ENCODE data around the gene PKNOX2. TPM values are rescaled to one million over a fixed set of nuclear protein-coding genes. Genes with fewer than 3 reads are reported as not detected.

The PKNOX2 gene
- total RNA-seq, 2 experiments from 2014 or later: not detected

- Mint-ChIP-seq H3K27ac (no peak overlapping the region), H3K36me3 (no peaks in the 10 kb centered on the region), H3K27me3 (peaks cover 32% of the 10 kb centered on the region), H3K4me1 (no peaks in the 10 kb centered on the region), H3K9me3 (no peaks in the 10 kb centered on the region), H3K4me3 (no peak overlapping the region)
- no peak for DNase-seq
These were observed 205.3 kb downstream of the PKNOX2 start for GRCh38 chr11:125369808-125370207.

GRCh38 chr11:125370561-125371389, 206.2 kb downstream of the PKNOX2 start:
- H3K9me3 Mint-ChIP-seq: no peaks in the 10 kb centered on the region
- no peaks in the 10 kb centered on the region for H3K36me3 Mint-ChIP-seq
- H3K27ac Mint-ChIP-seq: no peak overlapping the region
- H3K4me3 Mint-ChIP-seq: no peak overlapping the region
- no peaks in the 10 kb centered on the region for H3K4me1 Mint-ChIP-seq
- H3K27me3 Mint-ChIP-seq: peaks cover 32% of the 10 kb centered on the region
- DNase-seq: no peak

GRCh38 chr11:125371431-125371935, 206.9 kb downstream of the PKNOX2 start:
- H3K27ac Mint-ChIP-seq: no peak overlapping the region
- no peaks in the 10 kb centered on the region for H3K36me3 Mint-ChIP-seq
- no peaks in the 10 kb centered on the region for H3K9me3 Mint-ChIP-seq
- DNase-seq: no peak
- H3K4me3 Mint-ChIP-seq: no peak overlapping the region
- peaks cover 3% of the 10 kb centered on the region for H3K4me1 Mint-ChIP-seq
- peaks cover 33% of the 10 kb centered on the region for H3K27me3 Mint-ChIP-seq

DNA sequence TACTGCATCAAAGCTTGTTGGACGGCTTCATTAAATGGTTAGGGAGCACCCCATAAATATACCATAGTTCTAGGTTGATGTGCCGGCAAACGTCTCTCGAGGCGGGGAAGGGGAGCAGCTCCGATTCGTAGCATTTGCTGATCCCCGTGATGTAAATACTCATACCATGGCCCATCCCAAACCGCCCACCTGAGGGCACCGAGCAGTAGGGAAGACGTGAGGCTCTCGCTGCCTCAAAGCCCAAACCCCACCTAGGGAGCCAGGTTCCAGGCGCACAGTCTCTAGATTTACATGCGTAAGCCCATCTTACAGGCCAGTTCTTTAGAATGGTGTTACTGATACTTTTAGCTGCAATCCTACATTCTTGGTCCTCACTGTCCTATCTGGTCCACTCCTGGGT, 207.5 kb downstream of the PKNOX2 start:
- H3K27me3 Mint-ChIP-seq: peaks cover 36% of the 10 kb centered on the region
- no peaks in the 10 kb centered on the region for H3K36me3 Mint-ChIP-seq
- H3K4me1 Mint-ChIP-seq: peaks cover 3% of the 10 kb centered on the region
- no peak for DNase-seq
- H3K9me3 Mint-ChIP-seq: no peaks in the 10 kb centered on the region
- no peak overlapping the region for H3K4me3 Mint-ChIP-seq
- H3K27ac Mint-ChIP-seq: no peak overlapping the region

DNA sequence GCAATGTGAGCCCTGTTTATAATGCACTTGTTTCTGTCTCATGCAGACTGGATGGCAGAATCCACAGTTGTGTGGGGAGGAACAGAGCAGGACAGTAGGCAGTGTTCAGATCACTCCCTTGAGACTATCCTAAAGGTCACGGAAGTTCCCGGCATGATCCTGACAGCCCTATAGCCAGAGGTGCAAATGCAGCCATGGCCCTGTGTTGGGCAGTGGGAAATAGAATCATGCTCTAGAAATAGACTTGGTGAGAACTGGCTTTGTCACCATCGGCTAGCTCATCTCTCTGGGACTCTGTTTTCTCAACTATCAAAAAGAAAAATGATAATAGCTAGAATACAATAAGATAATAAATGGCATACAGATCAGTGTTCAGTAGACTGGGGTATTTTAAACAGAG, 208.4 kb downstream of the PKNOX2 start:
- H3K36me3 Mint-ChIP-seq: no peaks in the 10 kb centered on the region

GRCh38 chr11:125373426-125374391, 209.2 kb downstream of the PKNOX2 start:
- H3K36me3 Mint-ChIP-seq: no peaks in the 10 kb centered on the region
- peaks cover 3% of the 10 kb centered on the region for H3K4me1 Mint-ChIP-seq
- peaks cover 38% of the 10 kb centered on the region for H3K27me3 Mint-ChIP-seq
- H3K9me3 Mint-ChIP-seq: no peaks in the 10 kb centered on the region
- H3K4me3 Mint-ChIP-seq: no peak overlapping the region
- no peak overlapping the region for H3K27ac Mint-ChIP-seq
- DNase-seq: no peak

More for the DNA sequence above, 208.4 kb downstream of the PKNOX2 start:
- peaks cover 36% of the 10 kb centered on the region for H3K27me3 Mint-ChIP-seq
- H3K27ac Mint-ChIP-seq: no peak overlapping the region
- no peaks in the 10 kb centered on the region for H3K9me3 Mint-ChIP-seq
- no peak for DNase-seq
- peaks cover 3% of the 10 kb centered on the region for H3K4me1 Mint-ChIP-seq
- H3K4me3 Mint-ChIP-seq: no peak overlapping the region

GRCh38 chr11:125374398-125374797, 209.8 kb downstream of the PKNOX2 start:
- Mint-ChIP-seq H3K27me3 (peaks cover 34% of the 10 kb centered on the region), H3K27ac (no peak overlapping the region), H3K36me3 (no peaks in the 10 kb centered on the region), H3K4me3 (no peak overlapping the region), H3K9me3 (no peaks in the 10 kb centered on the region), H3K4me1 (peaks cover 3% of the 10 kb centered on the region)
- no peak for DNase-seq

GRCh38 chr11:125375146-125375545, 210.6 kb downstream of the PKNOX2 start:
- no peaks in the 10 kb centered on the region for H3K36me3 Mint-ChIP-seq
- H3K27me3 Mint-ChIP-seq: peaks cover 32% of the 10 kb centered on the region
- H3K4me1 Mint-ChIP-seq: peaks cover 3% of the 10 kb centered on the region
- no peak for DNase-seq
- H3K9me3 Mint-ChIP-seq: no peaks in the 10 kb centered on the region
- H3K27ac Mint-ChIP-seq: no peak overlapping the region
- H3K4me3 Mint-ChIP-seq: no peak overlapping the region

DNA sequence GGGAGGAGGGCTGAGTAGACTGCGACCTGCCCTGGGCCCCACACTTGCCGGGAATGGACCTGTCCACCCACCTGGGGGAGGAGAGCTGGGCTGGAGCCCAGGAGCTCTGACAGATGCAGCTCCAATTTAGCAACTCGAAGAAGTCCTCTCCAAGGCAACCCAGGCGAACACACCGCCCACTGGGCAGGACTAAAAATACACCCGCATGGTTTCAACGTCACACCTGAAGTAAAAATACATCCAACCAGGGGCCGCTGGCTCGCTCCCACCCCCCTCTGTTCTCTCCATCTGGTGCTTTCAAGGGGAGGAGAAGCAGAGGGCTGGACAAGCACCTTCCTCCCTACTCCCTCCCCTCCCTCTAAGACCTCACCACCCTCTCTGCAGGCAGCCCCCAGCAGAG, 211.6 kb downstream of the PKNOX2 start:
- Mint-ChIP-seq H3K9me3 (no peaks in the 10 kb centered on the region), H3K4me3 (no peak overlapping the region), H3K27ac (no peak overlapping the region), H3K27me3 (peaks cover 33% of the 10 kb centered on the region), H3K4me1 (peaks cover 3% of the 10 kb centered on the region), H3K36me3 (no peaks in the 10 kb centered on the region)
- no peak for DNase-seq

DNA sequence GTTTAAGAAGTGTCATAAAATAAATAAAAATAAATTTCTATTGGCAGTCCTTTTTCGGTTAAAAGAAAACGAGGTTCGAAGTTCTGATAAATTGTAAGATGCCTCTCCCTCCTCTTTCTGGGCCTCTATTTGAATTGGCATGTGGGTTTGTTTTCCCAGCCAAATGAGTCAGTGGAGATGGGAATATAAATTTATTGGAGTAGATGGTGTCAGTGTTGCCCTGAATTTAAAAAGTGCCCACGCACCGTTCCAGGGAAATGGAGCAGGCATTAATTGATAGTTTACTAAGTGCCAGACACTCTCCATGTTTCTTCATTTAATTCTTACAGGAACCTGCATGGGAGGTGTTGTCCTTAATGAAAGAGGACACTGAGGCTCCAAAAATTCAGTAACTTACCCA, 212.3 kb downstream of the PKNOX2 start:
- Mint-ChIP-seq H3K36me3 (no peaks in the 10 kb centered on the region), H3K4me3 (no peak overlapping the region), H3K4me1 (peaks cover 3% of the 10 kb centered on the region), H3K9me3 (no peaks in the 10 kb centered on the region), H3K27ac (no peak overlapping the region), H3K27me3 (peaks cover 36% of the 10 kb centered on the region)
- DNase-seq: no peak

DNA sequence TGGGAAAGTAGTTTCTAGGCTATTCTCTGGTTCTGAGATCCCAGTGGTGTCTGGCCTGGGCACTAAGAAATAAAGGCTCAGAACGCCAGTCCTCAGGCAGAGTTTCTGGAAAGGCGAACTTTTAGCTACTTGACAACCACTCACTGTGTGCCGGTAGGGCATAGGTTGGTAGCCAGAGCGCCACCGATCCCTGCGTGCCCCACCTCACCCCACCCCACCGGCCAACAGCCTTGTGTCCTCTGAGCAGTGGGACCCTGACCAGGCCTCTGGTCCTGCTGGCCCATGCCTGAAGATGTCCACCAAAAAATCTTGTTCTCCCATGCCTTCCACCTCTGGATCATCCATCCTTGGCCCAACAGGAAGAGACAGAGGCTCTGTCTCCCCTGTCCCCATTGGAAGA, 213.5 kb downstream of the PKNOX2 start:
- no peaks in the 10 kb centered on the region for H3K9me3 Mint-ChIP-seq
- DNase-seq: no peak
- no peak overlapping the region for H3K4me3 Mint-ChIP-seq
- no peak overlapping the region for H3K27ac Mint-ChIP-seq
- H3K27me3 Mint-ChIP-seq: peaks cover 31% of the 10 kb centered on the region
- H3K4me1 Mint-ChIP-seq: peaks cover 3% of the 10 kb centered on the region
- no peaks in the 10 kb centered on the region for H3K36me3 Mint-ChIP-seq

- Mint-ChIP-seq H3K36me3 (no peaks in the 10 kb centered on the region), H3K27me3 (peaks cover 28% of the 10 kb centered on the region), H3K9me3 (no peaks in the 10 kb centered on the region), H3K4me3 (no peak overlapping the region), H3K27ac (no peak overlapping the region), H3K4me1 (peaks cover 3% of the 10 kb centered on the region)
- no peak for DNase-seq
These were observed 214.0 kb downstream of the PKNOX2 start for GRCh38 chr11:125378571-125378970.

DNA sequence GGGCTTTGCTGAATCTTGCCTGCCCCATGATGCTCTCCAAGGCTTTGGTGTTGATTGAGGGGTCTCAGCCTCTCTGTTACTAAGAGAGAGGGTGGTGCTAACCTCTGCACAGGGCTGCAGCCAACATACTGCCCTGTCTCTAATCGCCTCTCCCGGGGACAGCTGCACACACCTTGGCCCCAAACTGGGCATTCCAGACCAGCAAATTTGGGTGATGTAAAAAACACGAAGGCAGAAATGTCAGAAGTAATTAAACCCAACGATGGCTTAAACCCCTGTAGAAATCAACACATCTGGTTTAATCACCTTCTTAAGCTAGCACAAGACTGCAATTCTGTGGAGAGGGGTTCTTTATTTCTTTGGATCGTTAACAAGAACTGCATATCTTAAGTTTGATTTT, 215.0 kb downstream of the PKNOX2 start:
- Mint-ChIP-seq H3K27ac (no peak overlapping the region), H3K9me3 (no peaks in the 10 kb centered on the region), H3K27me3 (peaks cover 28% of the 10 kb centered on the region), H3K4me1 (peaks cover 3% of the 10 kb centered on the region), H3K4me3 (no peak overlapping the region), H3K36me3 (no peaks in the 10 kb centered on the region)
- no peak for DNase-seq

DNA sequence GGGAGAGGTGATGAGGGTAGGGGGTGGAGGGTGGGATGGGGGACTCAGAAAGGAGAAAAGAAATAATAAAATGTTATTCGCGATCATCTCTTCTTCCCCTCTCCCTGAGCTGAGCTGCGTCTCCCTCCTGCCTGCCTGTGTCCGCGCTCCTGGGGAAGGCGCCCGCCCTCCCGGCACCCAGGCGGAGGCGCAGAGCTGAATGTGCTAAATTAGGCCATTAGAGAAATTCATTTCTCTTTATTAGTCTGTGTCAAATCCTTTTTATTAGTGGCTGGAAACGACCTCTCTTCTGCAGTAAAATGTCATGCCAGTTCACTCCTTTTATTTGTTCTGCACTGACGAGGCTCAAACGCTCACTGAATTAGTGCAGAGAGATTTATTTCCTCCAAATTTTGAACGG, 215.4 kb downstream of the PKNOX2 start:
- Mint-ChIP-seq H3K4me1 (peaks cover 3% of the 10 kb centered on the region), H3K4me3 (no peak overlapping the region), H3K9me3 (no peaks in the 10 kb centered on the region), H3K27me3 (peaks cover 28% of the 10 kb centered on the region), H3K27ac (no peak overlapping the region), H3K36me3 (no peaks in the 10 kb centered on the region)
- no peak for DNase-seq

- Mint-ChIP-seq H3K27me3 (peaks cover 28% of the 10 kb centered on the region), H3K27ac (no peak overlapping the region), H3K9me3 (no peaks in the 10 kb centered on the region), H3K36me3 (no peaks in the 10 kb centered on the region), H3K4me1 (peaks cover 3% of the 10 kb centered on the region), H3K4me3 (no peak overlapping the region)
- DNase-seq: no peak
These were observed 216.3 kb downstream of the PKNOX2 start for GRCh38 chr11:125380756-125381445.

All from activated naive CD8-positive, alpha-beta T cell treated with anti-CD3 and anti-CD28 coated beads for 36 hours (primary cell).